ENCODE measurements around the gene CCDC71. TPM values are rescaled to one million over a fixed set of nuclear protein-coding genes. Genes with fewer than 3 reads are reported as not detected.

The CCDC71 gene
- total and polyA plus RNA-seq, 2 experiments from 2014 or later = 0.60 to 36.5 TPM

- no peak for TF ChIP-seq EZH2phosphoT487 (IDR thresholded peaks at IDR 0.05; ENCODE audit: low read depth, severe bottlenecking, unreplicated experiment)
- no peak overlapping the region for H3K4me2 ChIP-seq
- no peaks in the 10 kb centered on the region for H4K20me1 ChIP-seq (ENCODE audit: insufficient read depth, poor library complexity, severe bottlenecking)
- no peaks in the 10 kb centered on the region for H3K9me2 ChIP-seq (replicated peaks; ENCODE audit: insufficient read depth)
- peaks cover 10% of the 10 kb centered on the region for H3K79me2 ChIP-seq
- no peak overlapping the region for H2AFZ ChIP-seq
- no peak overlapping the region for H3K27ac ChIP-seq
- no peak overlapping the region for H3K4me3 ChIP-seq
- H3K9me3 ChIP-seq (ENCODE audit: low read depth) = no peaks in the 10 kb centered on the region
- 98% methylated on average over 7 of the region's 7 CpGs for WGBS (ENCODE audit: low lambda C conversion rate, missing lambda C conversion rate)
- no peak for DNase-seq (ENCODE audit: low spot score)
- peaks cover 8% of the 10 kb centered on the region for H3K4me1 ChIP-seq (ENCODE audit: insufficient read depth)
- H3K36me3 ChIP-seq (replicated peaks; ENCODE audit: insufficient read depth, low read depth) = no peaks in the 10 kb centered on the region
- no peaks in the 10 kb centered on the region for H3K27me3 ChIP-seq
Observed at GRCh38 chr3:49124203-49124602, 41.9 kb downstream of the CCDC71 start.

GRCh38 chr3:49123687-49124086 is 42.4 kb downstream of the CCDC71 start:
- H3K27me3 ChIP-seq = no peaks in the 10 kb centered on the region
- H4K20me1 ChIP-seq (ENCODE audit: insufficient read depth, poor library complexity, severe bottlenecking) = no peaks in the 10 kb centered on the region
- no peak for DNase-seq (ENCODE audit: low spot score)
- no peak overlapping the region for H3K4me3 ChIP-seq
- no peak overlapping the region for H3K27ac ChIP-seq
- H3K36me3 ChIP-seq (replicated peaks; ENCODE audit: insufficient read depth, low read depth) = no peaks in the 10 kb centered on the region
- 98% methylated on average over 17 of the region's 17 CpGs for WGBS (ENCODE audit: low lambda C conversion rate, missing lambda C conversion rate)
- H3K4me1 ChIP-seq (ENCODE audit: insufficient read depth) = peaks cover 9% of the 10 kb centered on the region
- H3K4me2 ChIP-seq = no peak overlapping the region
- no peaks in the 10 kb centered on the region for H3K9me2 ChIP-seq (replicated peaks; ENCODE audit: insufficient read depth)
- no peaks in the 10 kb centered on the region for H3K9me3 ChIP-seq (ENCODE audit: low read depth)
- no peak overlapping the region for H2AFZ ChIP-seq
- TF ChIP-seq EZH2phosphoT487 (IDR thresholded peaks at IDR 0.05; ENCODE audit: low read depth, severe bottlenecking, unreplicated experiment) (no peak), CTCF (IDR thresholded peaks at IDR 0.05; ENCODE audit: poor library complexity) (no peak), EZH2 (IDR thresholded peaks at IDR 0.05; ENCODE audit: borderline replicate concordance) (no peak)
- peaks cover 15% of the 10 kb centered on the region for H3K79me2 ChIP-seq

GRCh38 chr3:49122886-49123545 is 43.1 kb downstream of the CCDC71 start:
- Histone ChIP-seq H2AFZ (no peak overlapping the region), H3K27ac (no peak overlapping the region), H3K79me2 (peaks cover 20% of the 10 kb centered on the region), H3K9me3 (ENCODE audit: low read depth) (no peaks in the 10 kb centered on the region), H3K4me1 (ENCODE audit: insufficient read depth) (peaks cover 9% of the 10 kb centered on the region), H4K20me1 (ENCODE audit: insufficient read depth, poor library complexity, severe bottlenecking) (no peaks in the 10 kb centered on the region), H3K27me3 (no peaks in the 10 kb centered on the region), H3K4me2 (no peak overlapping the region), H3K4me3 (no peak overlapping the region), H3K36me3 (replicated peaks; ENCODE audit: insufficient read depth, low read depth) (no peaks in the 10 kb centered on the region), H3K9me2 (replicated peaks; ENCODE audit: insufficient read depth) (no peaks in the 10 kb centered on the region)
- TF ChIP-seq EZH2phosphoT487 (IDR thresholded peaks at IDR 0.05; ENCODE audit: low read depth, severe bottlenecking, unreplicated experiment) (no peak), CTCF (IDR thresholded peaks at IDR 0.05; ENCODE audit: poor library complexity) (no peak), EZH2 (IDR thresholded peaks at IDR 0.05; ENCODE audit: borderline replicate concordance) (no peak)
- DNase-seq (ENCODE audit: low spot score) = no peak
- WGBS (ENCODE audit: low lambda C conversion rate, missing lambda C conversion rate) = 94% methylated on average over 17 of the region's 17 CpGs

- no peak overlapping the region for H3K4me2 ChIP-seq
- H3K27ac ChIP-seq = no peak overlapping the region
- no peaks in the 10 kb centered on the region for H3K36me3 ChIP-seq (replicated peaks; ENCODE audit: insufficient read depth, low read depth)
- H3K79me2 ChIP-seq = peaks cover 20% of the 10 kb centered on the region
- H3K9me2 ChIP-seq (replicated peaks; ENCODE audit: insufficient read depth) = no peaks in the 10 kb centered on the region
- no peaks in the 10 kb centered on the region for H3K27me3 ChIP-seq
- TF ChIP-seq EZH2 (IDR thresholded peaks at IDR 0.05; ENCODE audit: borderline replicate concordance) = no peak
- no peak for TF ChIP-seq CTCF (IDR thresholded peaks at IDR 0.05; ENCODE audit: poor library complexity)
- no peak for TF ChIP-seq EZH2phosphoT487 (IDR thresholded peaks at IDR 0.05; ENCODE audit: low read depth, severe bottlenecking, unreplicated experiment)
- no peak overlapping the region for H2AFZ ChIP-seq
- H3K4me3 ChIP-seq = no peak overlapping the region
- H3K9me3 ChIP-seq (ENCODE audit: low read depth) = no peaks in the 10 kb centered on the region
- 92% methylated on average over 7 of the region's 7 CpGs for WGBS (ENCODE audit: low lambda C conversion rate, missing lambda C conversion rate)
- no peaks in the 10 kb centered on the region for H4K20me1 ChIP-seq (ENCODE audit: insufficient read depth, poor library complexity, severe bottlenecking)
- DNase-seq (ENCODE audit: low spot score) = no peak
- H3K4me1 ChIP-seq (ENCODE audit: insufficient read depth) = peaks cover 9% of the 10 kb centered on the region
Observed at GRCh38 chr3:49122451-49122850, 43.7 kb downstream of the CCDC71 start.

Measured in hepatocyte (in vitro differentiated cells).